Ovary (tissue), 3 donors: Measurements from ENCODE around the gene NOL6.
"Not testable (repeated sequence)": the region's sequence is repeated elsewhere in the genome, so short reads cannot be mapped to it uniquely, and the experiment has no call there.

Experiments used
- CTCF ChIP-seq, 3 donors: fragments of 450-650 bp in 2 of 3; fragments of 200-600 bp in 1 of 3; IDR thresholded peaks; one replicate each; pipeline versions ENCODE4 v1.5.1 to v1.8.0; 2016 to 2022; ENCODE audit warnings: antibody characterized with exemption in 3 of 3, mild to moderate bottlenecking in 1 of 3
- POLR2A ChIP-seq: fragments of 450-650 bp; IDR thresholded peaks from one replicate; pipeline ENCODE4 v1.6.1; 2017; ENCODE audit warnings: antibody characterized with exemption, mild to moderate bottlenecking, moderate library complexity
- donor health status: DM: no; HTN: no; CAD: no.

DNA sequence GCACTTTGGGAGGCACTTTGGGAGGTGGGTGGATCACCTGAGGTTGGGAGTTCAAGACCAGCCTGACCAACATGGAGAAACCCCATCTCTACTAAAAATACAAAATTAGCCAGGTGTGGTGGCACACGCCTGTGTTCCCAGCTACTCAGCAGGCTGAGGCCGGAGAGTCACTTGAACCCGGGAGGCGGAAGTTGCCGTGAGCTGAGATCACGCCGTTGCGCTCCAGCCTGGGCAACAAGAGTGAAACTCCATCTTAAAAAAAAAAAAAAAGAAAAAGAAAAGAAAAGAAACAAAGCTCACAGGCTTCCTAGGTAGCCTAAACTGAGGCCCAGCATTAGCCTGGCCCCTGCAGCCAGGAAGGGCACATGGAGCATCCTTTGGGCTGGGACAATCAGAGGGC lies 18.3 kb downstream of the NOL6 start:
- not testable (repeated sequence) for TF ChIP-seq CTCF (IDR thresholded peaks at IDR 0.05); POLR2A
